T-helper 2 cell treated with Interferon-gamma antibody and Interleukin-4, amounts not matched to agents 5 μg/mL and 100 μg/mL, for 36 hours (primary cell): Measurements from ENCODE around the gene KDM4F.

Experiments used
- DNase-seq: peaks from one replicate; pipeline ENCODE4 v3.0.0; 2021; ENCODE audit warnings: low spot score
- H3K27ac Mint-ChIP-seq: one replicate; pipeline ENCODE4 v1.8.0; 2021; ENCODE audit warnings: mild to moderate bottlenecking, mixed read lengths
- H3K27me3 Mint-ChIP-seq: one replicate; pipeline ENCODE4 v1.8.0; 2021; ENCODE audit warnings: low read depth, mixed read lengths
- H3K36me3 Mint-ChIP-seq: one replicate; pipeline ENCODE4 v1.8.0; 2021; ENCODE audit warnings: low read depth, mixed read lengths
- H3K4me1 Mint-ChIP-seq: one replicate; pipeline ENCODE4 v1.8.0; 2021; ENCODE audit warnings: low read depth, mixed read lengths
- H3K4me3 Mint-ChIP-seq: one replicate; pipeline ENCODE4 v1.8.0; 2022; ENCODE audit warnings: mild to moderate bottlenecking, moderate library complexity, mixed read lengths
- H3K9me3 Mint-ChIP-seq: one replicate; pipeline ENCODE4 v1.8.0; 2021; ENCODE audit warnings: mixed read lengths

KDM4F gene

DNA sequence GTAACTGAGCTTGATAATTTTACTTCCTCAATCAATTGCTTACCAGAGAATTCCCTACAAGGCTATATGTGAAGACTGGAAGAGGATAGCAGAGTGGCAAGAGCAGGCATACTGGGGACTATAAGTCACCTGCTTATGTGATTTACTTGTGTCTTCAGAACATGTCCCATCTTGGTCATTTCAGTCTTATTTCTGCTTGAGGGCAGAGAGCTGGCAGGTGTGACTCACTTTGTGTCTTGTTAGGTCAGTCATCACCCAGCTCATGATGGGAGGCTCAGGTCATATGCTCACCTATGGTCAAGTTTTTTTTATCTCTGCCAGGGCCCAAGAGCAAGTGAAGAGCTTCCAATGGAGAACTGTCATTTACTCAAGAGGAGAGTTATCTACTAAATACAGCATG lies 23.7 kb downstream of the KDM4F start:
- Mint-ChIP-seq H3K4me1 (peaks cover 30% of the 10 kb centered on the region), H3K9me3 (no peaks in the 10 kb centered on the region), H3K27ac (no peak overlapping the region), H3K4me3 (no peak overlapping the region), H3K36me3 (peaks cover 19% of the 10 kb centered on the region), H3K27me3 (no peaks in the 10 kb centered on the region)
- DNase-seq = no peak

- no peak overlapping the region for H3K27ac Mint-ChIP-seq
- H3K27me3 Mint-ChIP-seq = no peaks in the 10 kb centered on the region
- no peak overlapping the region for H3K4me3 Mint-ChIP-seq
Observed at GRCh38 chr11:95074792-95075563, 25.8 kb downstream of the KDM4F start.

GRCh38 chr11:95076416-95076815 lies 27.2 kb downstream of the KDM4F start:
- no peak for DNase-seq
- H3K27ac Mint-ChIP-seq = peak overlapping the region; percentile 65

More at GRCh38 chr11:95074792-95075563, 25.8 kb downstream of the KDM4F start:
- DNase-seq = no peak
- Mint-ChIP-seq H3K9me3 (no peaks in the 10 kb centered on the region), H3K4me1 (peaks cover 22% of the 10 kb centered on the region), H3K36me3 (peaks cover 12% of the 10 kb centered on the region)

GRCh38 chr11:95076981-95077380 lies 27.8 kb downstream of the KDM4F start:
- peaks cover 2% of the 10 kb centered on the region for H3K36me3 Mint-ChIP-seq
- H3K4me3 Mint-ChIP-seq = no peak overlapping the region
- no peak overlapping the region for H3K27ac Mint-ChIP-seq
- no peaks in the 10 kb centered on the region for H3K27me3 Mint-ChIP-seq
- no peaks in the 10 kb centered on the region for H3K9me3 Mint-ChIP-seq
- DNase-seq = no peak
- H3K4me1 Mint-ChIP-seq = peaks cover 15% of the 10 kb centered on the region

More at GRCh38 chr11:95076416-95076815, 27.2 kb downstream of the KDM4F start:
- no peaks in the 10 kb centered on the region for H3K27me3 Mint-ChIP-seq
- peaks cover 4% of the 10 kb centered on the region for H3K36me3 Mint-ChIP-seq
- H3K9me3 Mint-ChIP-seq = no peaks in the 10 kb centered on the region
- no peak overlapping the region for H3K4me3 Mint-ChIP-seq
- H3K4me1 Mint-ChIP-seq = peaks cover 15% of the 10 kb centered on the region

DNA sequence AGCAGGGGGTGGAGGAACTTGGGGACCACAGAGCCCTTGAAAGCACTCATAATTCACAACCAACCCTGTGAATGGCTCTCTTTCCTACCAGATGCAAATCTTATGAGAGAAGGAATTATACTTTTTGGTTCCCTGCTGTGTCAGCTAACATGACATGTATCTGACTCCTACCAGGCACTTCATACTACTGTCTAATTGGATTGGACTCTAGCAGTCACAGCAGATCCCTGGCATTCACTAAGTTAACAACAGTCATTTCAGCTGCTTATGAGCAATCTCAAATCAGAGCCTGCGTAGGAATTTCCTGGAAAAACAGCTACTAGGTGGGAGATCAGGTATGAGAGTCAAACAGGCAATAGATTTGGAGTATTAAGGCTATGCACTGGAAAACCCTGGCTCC lies 29.3 kb downstream of the KDM4F start:
- DNase-seq = no peak
- Mint-ChIP-seq H3K4me1 (peaks cover 12% of the 10 kb centered on the region), H3K9me3 (no peaks in the 10 kb centered on the region), H3K27ac (no peak overlapping the region), H3K4me3 (no peak overlapping the region), H3K27me3 (no peaks in the 10 kb centered on the region), H3K36me3 (no peaks in the 10 kb centered on the region)

- Mint-ChIP-seq H3K4me3 (no peak overlapping the region), H3K4me1 (peaks cover 26% of the 10 kb centered on the region), H3K9me3 (no peaks in the 10 kb centered on the region), H3K36me3 (no peaks in the 10 kb centered on the region), H3K27ac (no peak overlapping the region), H3K27me3 (no peaks in the 10 kb centered on the region)
- DNase-seq = no peak
Observed at GRCh38 chr11:95081010-95081409, 31.8 kb downstream of the KDM4F start.

GRCh38 chr11:95081412-95081811 lies 32.2 kb downstream of the KDM4F start:
- H3K27me3 Mint-ChIP-seq = no peaks in the 10 kb centered on the region
- no peaks in the 10 kb centered on the region for H3K36me3 Mint-ChIP-seq
- no peak overlapping the region for H3K4me3 Mint-ChIP-seq
- H3K4me1 Mint-ChIP-seq = peaks cover 23% of the 10 kb centered on the region
- no peaks in the 10 kb centered on the region for H3K9me3 Mint-ChIP-seq
- no peak for DNase-seq
- H3K27ac Mint-ChIP-seq = no peak overlapping the region

DNA sequence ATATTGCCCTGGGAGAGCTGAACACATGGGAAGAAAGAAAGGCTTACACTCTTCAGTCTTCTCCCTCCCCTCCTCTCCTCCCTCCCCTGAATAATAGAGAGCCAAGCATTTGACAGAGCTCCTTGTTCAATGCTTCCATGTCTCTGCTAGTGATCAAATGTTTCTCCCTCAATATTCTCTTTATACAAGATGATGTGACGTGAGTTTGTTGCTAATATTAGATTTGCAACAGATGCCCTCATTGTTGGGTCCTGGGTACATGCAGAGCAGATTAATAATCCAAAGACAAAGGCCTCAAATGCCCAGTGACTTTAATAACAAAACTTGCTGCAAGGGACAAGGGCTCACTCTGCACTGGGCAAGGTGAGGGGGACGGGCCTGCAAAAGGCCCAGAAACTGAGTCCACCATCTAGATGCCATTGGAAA lies 33.4 kb downstream of the KDM4F start:
- H3K9me3 Mint-ChIP-seq = no peaks in the 10 kb centered on the region

GRCh38 chr11:95084509-95084908 lies 35.3 kb downstream of the KDM4F start:
- peaks cover 24% of the 10 kb centered on the region for H3K4me1 Mint-ChIP-seq
- no peak overlapping the region for H3K4me3 Mint-ChIP-seq
- peaks cover 2% of the 10 kb centered on the region for H3K36me3 Mint-ChIP-seq
- no peaks in the 10 kb centered on the region for H3K9me3 Mint-ChIP-seq
- H3K27me3 Mint-ChIP-seq = no peaks in the 10 kb centered on the region
- peak; percentile 73 for DNase-seq
- no peak overlapping the region for H3K27ac Mint-ChIP-seq

More for the DNA sequence above, 33.4 kb downstream of the KDM4F start:
- H3K36me3 Mint-ChIP-seq = no peaks in the 10 kb centered on the region
- no peak for DNase-seq
- no peaks in the 10 kb centered on the region for H3K27me3 Mint-ChIP-seq
- no peak overlapping the region for H3K27ac Mint-ChIP-seq
- no peak overlapping the region for H3K4me3 Mint-ChIP-seq
- peaks cover 15% of the 10 kb centered on the region for H3K4me1 Mint-ChIP-seq

GRCh38 chr11:95085117-95085816 lies 36.0 kb downstream of the KDM4F start:
- peaks cover 24% of the 10 kb centered on the region for H3K4me1 Mint-ChIP-seq
- no peak overlapping the region for H3K27ac Mint-ChIP-seq
- DNase-seq = no peak
- H3K4me3 Mint-ChIP-seq = no peak overlapping the region
- no peaks in the 10 kb centered on the region for H3K9me3 Mint-ChIP-seq
- peaks cover 2% of the 10 kb centered on the region for H3K36me3 Mint-ChIP-seq
- H3K27me3 Mint-ChIP-seq = no peaks in the 10 kb centered on the region

- H3K27me3 Mint-ChIP-seq = no peaks in the 10 kb centered on the region
- no peak for DNase-seq
- H3K27ac Mint-ChIP-seq = no peak overlapping the region
- H3K36me3 Mint-ChIP-seq = peaks cover 2% of the 10 kb centered on the region
- H3K9me3 Mint-ChIP-seq = no peaks in the 10 kb centered on the region
- H3K4me3 Mint-ChIP-seq = no peak overlapping the region
- H3K4me1 Mint-ChIP-seq = peaks cover 30% of the 10 kb centered on the region
Observed at GRCh38 chr11:95086151-95086550, 36.9 kb downstream of the KDM4F start.

GRCh38 chr11:95086836-95087570 lies 37.8 kb downstream of the KDM4F start:
- Mint-ChIP-seq H3K4me3 (no peak overlapping the region), H3K27ac (no peak overlapping the region), H3K36me3 (peaks cover 2% of the 10 kb centered on the region), H3K4me1 (peaks cover 38% of the 10 kb centered on the region), H3K9me3 (no peaks in the 10 kb centered on the region), H3K27me3 (no peaks in the 10 kb centered on the region)
- DNase-seq = no peak

DNA sequence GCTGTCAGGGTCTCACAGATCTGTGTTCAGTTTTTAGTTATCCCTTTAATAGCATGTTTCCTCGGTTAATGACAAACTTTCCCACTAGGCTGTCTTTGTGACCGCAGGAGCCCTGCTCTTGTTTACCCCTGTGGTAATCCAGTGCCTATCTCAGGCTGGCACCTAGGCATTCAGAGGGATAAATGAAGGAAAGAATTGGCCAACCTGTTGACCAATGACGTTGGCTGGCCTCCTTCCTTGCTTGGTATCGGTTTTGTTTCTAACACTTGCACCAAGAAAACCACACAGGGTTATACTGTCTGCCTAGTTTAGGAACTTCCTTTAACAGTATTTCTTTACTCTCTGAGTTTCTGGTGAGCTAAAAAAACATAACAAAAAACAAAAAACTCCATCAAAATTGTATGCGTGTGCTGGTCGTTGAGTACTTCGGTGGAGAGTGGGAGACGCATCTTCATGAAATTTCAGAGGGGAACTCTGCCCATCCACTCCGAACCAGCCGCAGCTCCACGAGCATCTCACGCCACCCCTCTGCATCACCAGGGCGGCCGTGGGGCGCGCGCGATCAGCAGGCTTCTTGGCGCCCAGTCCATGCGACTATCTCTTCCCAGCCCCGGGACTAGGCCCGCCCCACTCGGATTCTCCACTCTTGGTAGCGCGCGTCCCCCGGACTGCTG lies 39.9 kb downstream of the KDM4F start:
- Mint-ChIP-seq H3K27ac (peak overlapping the region; percentile 98), H3K36me3 (peaks cover 4% of the 10 kb centered on the region), H3K9me3 (no peaks in the 10 kb centered on the region), H3K27me3 (no peaks in the 10 kb centered on the region), H3K4me3 (peak overlapping the region; percentile 89), H3K4me1 (peaks cover 54% of the 10 kb centered on the region)
- DNase-seq = peak; percentile 27
